DOHH2 (cell line): ENCODE results near the gene IGSF11.
"Not testable (repeated sequence)": the region's sequence is repeated elsewhere in the genome, so short reads cannot be mapped to it uniquely, and the experiment has no call there.

Experiments
- H3F3A ChIP-seq: fragments of 200-600 bp; sonication (generic), shearing (Covaris generic); 2 replicates; pipeline ENCODE4 v1.6.0; 2016; ENCODE audit warnings: antibody characterized with exemption, mild to moderate bottlenecking; ENCODE audit not compliant: control insufficient read depth, insufficient read depth
- H3K27ac ChIP-seq: fragments of 200-600 bp; sonication (generic); 2 replicates; pipeline ENCODE4 v1.5.1; 2014; ENCODE audit warnings: low read depth, mild to moderate bottlenecking, low read length, moderate library complexity
- H3K27me3 ChIP-seq: fragments of 200-600 bp; sonication (generic); 2 replicates; pipeline ENCODE4 v1.6.1; 2014; ENCODE audit warnings: mild to moderate bottlenecking, low read length, mixed read lengths; ENCODE audit not compliant: control insufficient read depth
- H3K36me3 ChIP-seq: fragments of 200-600 bp; sonication (generic); 2 replicates; pipeline ENCODE4 v1.6.1; 2014; ENCODE audit warnings: mild to moderate bottlenecking, low read length, moderate library complexity, mixed read lengths; ENCODE audit not compliant: control insufficient read depth
- H3K4me1 ChIP-seq: fragments of 200-600 bp; sonication (generic); 2 replicates; pipeline ENCODE4 v1.6.1; 2014; ENCODE audit warnings: mild to moderate bottlenecking, low read length, mixed read lengths; ENCODE audit not compliant: control insufficient read depth
- H3K4me2 ChIP-seq: fragments of 200-600 bp; sonication (generic); 2 replicates; pipeline ENCODE4 v1.6.0; 2014; ENCODE audit warnings: mild to moderate bottlenecking, low read length, moderate library complexity
- H3K4me3 ChIP-seq: fragments of 200-600 bp; sonication (generic); 2 replicates; pipeline ENCODE4 v1.5.1; 2014; ENCODE audit warnings: mild to moderate bottlenecking, low read length, mixed read lengths
- H3K79me2 ChIP-seq: fragments of 200-600 bp; sonication (generic); 2 replicates; pipeline ENCODE4 v1.6.1; 2014; ENCODE audit warnings: mild to moderate bottlenecking, low read length, mixed read lengths; ENCODE audit not compliant: control insufficient read depth
- H3K9me2 ChIP-seq: fragments of 200-600 bp; sonication (generic); replicated peaks from 2 replicates; pipeline ENCODE4 v1.6.1; 2014; ENCODE audit warnings: mild to moderate bottlenecking, low read length, mixed read lengths; ENCODE audit not compliant: control insufficient read depth
- H3K9me3 ChIP-seq: fragments of 200-600 bp; sonication (generic); 2 replicates; pipeline ENCODE4 v1.6.1; 2014; ENCODE audit warnings: antibody characterized with exemption, low read length, mixed read lengths; ENCODE audit not compliant: control insufficient read depth, insufficient read depth
- H4K20me1 ChIP-seq: fragments of 200-600 bp; sonication (generic); 2 replicates; pipeline ENCODE4 v1.6.0; 2014; ENCODE audit warnings: low read depth, mild to moderate bottlenecking, antibody characterized with exemption, low read length, moderate library complexity; ENCODE audit not compliant: control insufficient read depth, insufficient read depth
- EZH2phosphoT487 ChIP-seq: fragments of 200-600 bp; sonication (generic); IDR thresholded peaks from 2 replicates; pipeline ENCODE4 v1.6.1; 2017; ENCODE audit warnings: borderline replicate concordance, mild to moderate bottlenecking, antibody characterized with exemption, low read length, moderate library complexity, mixed read lengths
- TF ChIP-seq, protein P1 (sequence below): fragments of 200-600 bp; sonication (generic); IDR thresholded peaks from one replicate; pipeline ENCODE4 v1.5.1; 2014; ENCODE audit warnings: antibody characterized with exemption, mild to moderate bottlenecking, low read depth, low read length; ENCODE audit not compliant: poor library complexity, severe bottlenecking

Gene IGSF11

GRCh38 chr3:118868051-118868450, 166.6 kb downstream of the IGSF11 start:
- Histone ChIP-seq H3K9me2 (no peaks in the 10 kb centered on the region), H3K27me3 (no peaks in the 10 kb centered on the region), H3K27ac (no peak overlapping the region), H3K4me3 (no peak overlapping the region), H3K36me3 (no peaks in the 10 kb centered on the region), H3K4me2 (no peak overlapping the region), H3K9me3 (peaks cover 5% of the 10 kb centered on the region; the same call in 1 of the 2 replicates), H3K4me1 (no peaks in the 10 kb centered on the region), H3F3A (no peaks in the 10 kb centered on the region), H4K20me1 (no peaks in the 10 kb centered on the region), H3K79me2 (no peaks in the 10 kb centered on the region)
- TF ChIP-seq, protein P1, sequence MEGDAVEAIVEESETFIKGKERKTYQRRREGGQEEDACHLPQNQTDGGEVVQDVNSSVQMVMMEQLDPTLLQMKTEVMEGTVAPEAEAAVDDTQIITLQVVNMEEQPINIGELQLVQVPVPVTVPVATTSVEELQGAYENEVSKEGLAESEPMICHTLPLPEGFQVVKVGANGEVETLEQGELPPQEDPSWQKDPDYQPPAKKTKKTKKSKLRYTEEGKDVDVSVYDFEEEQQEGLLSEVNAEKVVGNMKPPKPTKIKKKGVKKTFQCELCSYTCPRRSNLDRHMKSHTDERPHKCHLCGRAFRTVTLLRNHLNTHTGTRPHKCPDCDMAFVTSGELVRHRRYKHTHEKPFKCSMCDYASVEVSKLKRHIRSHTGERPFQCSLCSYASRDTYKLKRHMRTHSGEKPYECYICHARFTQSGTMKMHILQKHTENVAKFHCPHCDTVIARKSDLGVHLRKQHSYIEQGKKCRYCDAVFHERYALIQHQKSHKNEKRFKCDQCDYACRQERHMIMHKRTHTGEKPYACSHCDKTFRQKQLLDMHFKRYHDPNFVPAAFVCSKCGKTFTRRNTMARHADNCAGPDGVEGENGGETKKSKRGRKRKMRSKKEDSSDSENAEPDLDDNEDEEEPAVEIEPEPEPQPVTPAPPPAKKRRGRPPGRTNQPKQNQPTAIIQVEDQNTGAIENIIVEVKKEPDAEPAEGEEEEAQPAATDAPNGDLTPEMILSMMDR, result no peak
- no peak for TF ChIP-seq EZH2phosphoT487

DNA sequence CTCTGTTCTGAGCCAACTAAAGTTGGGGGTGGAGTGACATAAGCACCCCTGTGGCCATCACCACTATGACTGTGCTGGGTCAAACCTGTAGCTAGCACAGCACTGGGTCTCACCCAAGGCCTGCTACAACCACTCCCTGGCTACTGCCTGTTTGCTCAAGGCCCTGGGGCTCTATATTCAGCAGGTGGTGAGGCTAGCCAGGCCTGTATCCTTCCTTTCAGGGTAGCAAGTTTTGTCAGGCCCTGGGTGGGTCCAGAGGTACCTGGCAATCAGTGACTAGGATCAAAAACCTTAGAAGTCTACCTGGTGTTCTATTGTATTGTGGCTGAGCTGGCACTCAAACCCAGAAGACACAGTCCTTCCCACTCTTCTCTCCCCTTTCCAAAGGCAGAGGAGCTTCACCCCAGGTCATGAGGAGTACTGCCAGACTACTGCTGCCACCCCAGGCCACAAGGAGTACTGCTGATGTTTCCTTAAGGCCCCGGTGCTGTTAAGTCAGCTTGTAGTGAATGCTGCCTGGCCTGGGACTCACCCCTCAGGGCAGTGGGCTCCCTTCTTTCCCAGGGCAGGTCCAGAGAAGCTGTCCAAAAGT, 170.8 kb downstream of the IGSF11 start:
- Histone ChIP-seq H3K27ac (no peak overlapping the region), H3K27me3 (no peaks in the 10 kb centered on the region), H3K79me2 (no peaks in the 10 kb centered on the region), H3K4me2 (no peak overlapping the region), H3K9me3 (no peaks in the 10 kb centered on the region), H3K4me3 (no peak overlapping the region), H3K36me3 (no peaks in the 10 kb centered on the region), H4K20me1 (no peaks in the 10 kb centered on the region), H3K9me2 (no peaks in the 10 kb centered on the region), H3K4me1 (no peaks in the 10 kb centered on the region), H3F3A (no peaks in the 10 kb centered on the region)
- no peak for TF ChIP-seq EZH2phosphoT487
- TF ChIP-seq, protein P1, result peak; percentile 46

- H4K20me1 ChIP-seq, result no peaks in the 10 kb centered on the region
- TF ChIP-seq, protein P1, result no peak
- TF ChIP-seq EZH2phosphoT487, result no peak
- H3K9me2 ChIP-seq, result no peaks in the 10 kb centered on the region
- no peaks in the 10 kb centered on the region for H3K9me3 ChIP-seq
- no peaks in the 10 kb centered on the region for H3K79me2 ChIP-seq
- H3K4me3 ChIP-seq, result no peak overlapping the region
- H3K27me3 ChIP-seq, result no peaks in the 10 kb centered on the region
- no peak overlapping the region for H3K4me2 ChIP-seq
- H3K4me1 ChIP-seq, result no peaks in the 10 kb centered on the region
- H3K36me3 ChIP-seq, result no peaks in the 10 kb centered on the region
- H3F3A ChIP-seq, result no peaks in the 10 kb centered on the region
- H3K27ac ChIP-seq, result no peak overlapping the region
Observed at GRCh38 chr3:118859950-118860349, 174.7 kb downstream of the IGSF11 start.

DNA sequence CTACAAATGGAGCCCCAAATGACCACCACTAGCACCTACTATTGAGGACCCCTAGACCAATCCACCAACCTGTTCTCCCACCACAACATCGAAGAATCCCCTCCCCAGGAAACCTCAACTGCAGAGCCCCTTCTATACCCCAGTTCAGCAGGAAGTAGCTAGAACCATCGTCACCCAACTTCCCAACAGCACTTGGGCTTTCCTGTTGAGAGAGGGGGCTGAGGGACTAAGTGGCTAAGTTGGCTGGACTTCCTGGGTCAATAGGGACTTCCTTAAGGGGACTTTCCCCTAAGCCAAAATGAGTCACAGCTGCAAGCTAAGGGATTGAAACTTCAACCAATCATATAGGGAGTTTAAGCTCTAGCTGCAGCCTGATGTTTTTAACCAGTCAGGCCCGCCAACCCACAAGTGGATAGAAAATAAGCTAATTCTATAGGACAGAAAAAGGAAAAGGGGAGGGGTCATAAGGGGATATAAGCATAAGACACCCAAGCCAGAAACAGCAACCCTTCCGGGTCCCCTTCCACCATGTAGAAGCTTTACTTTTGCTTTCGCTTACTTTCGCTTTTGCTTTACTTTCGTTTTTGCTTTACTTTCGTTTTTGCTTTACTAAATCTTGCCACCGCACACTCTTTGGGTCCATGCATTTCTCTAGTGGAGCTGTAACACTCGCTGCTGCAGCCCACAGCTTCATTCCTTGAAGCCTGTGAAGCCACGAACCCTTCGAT, 183.0 kb downstream of the IGSF11 start:
- H3F3A ChIP-seq, H3K4me2 ChIP-seq, H3K27ac ChIP-seq, H3K27me3 ChIP-seq, H4K20me1 ChIP-seq, H3K79me2 ChIP-seq, H3K9me3 ChIP-seq, H3K9me2 ChIP-seq, H3K4me3 ChIP-seq, H3K4me1 ChIP-seq, H3K36me3 ChIP-seq: not testable (repeated sequence)
